ENCODE data around the gene PGRMC2. TPM values are rescaled to one million over a fixed set of nuclear protein-coding genes. Genes with fewer than 3 reads are reported as not detected.

PGRMC2 gene
- total and polyA plus RNA-seq, 2 of the 4 experiments (the other 2 are of a cell fraction), result 13.4 to 40.7 TPM

DNA sequence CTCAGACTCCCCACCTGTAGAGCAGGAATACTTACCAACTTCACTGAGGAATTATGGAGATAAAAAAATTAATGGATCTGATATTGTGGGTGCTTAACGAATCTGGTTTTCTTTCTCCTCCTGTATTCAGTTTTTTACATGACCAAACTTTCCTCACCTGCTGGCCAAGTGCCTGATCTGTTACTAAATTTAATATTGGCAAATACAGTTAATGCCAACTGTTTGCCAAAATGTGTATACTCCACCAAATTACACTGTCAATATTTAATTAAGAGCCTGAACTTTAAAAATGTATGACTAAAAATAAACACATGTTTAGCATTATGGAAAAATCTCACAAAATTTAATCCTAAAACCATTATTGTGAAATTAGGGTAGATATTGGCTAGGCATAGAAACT is 3.3 kb downstream of the PGRMC2 start:
- POLR2A ChIA-PET (ENCODE audit: unreplicated experiment), result no interaction called here
- peaks cover 6% of the 10 kb centered on the region for H3K4me1 ChIP-seq (ENCODE audit: control insufficient read depth, insufficient read depth, low read length)
- no peak overlapping the region for H2AK5ac ChIP-seq (ENCODE audit: low read depth, low read length)
- DNase-seq (no peak), ATAC-seq (ENCODE audit: low read depth) (no peak)
- peak overlapping the region; percentile 95 for H3K4me2 ChIP-seq (ENCODE audit: low read depth, low read length)
- no peaks in the 10 kb centered on the region for H3K27me3 ChIP-seq (ENCODE audit: control insufficient read depth, insufficient read depth, low read length)
- peaks cover 3% of the 10 kb centered on the region; the same call in 1 of the 2 replicates for H3K9me1 ChIP-seq (ENCODE audit: insufficient read depth, low read length)
- no peak for TF ChIP-seq POLR2A (IDR thresholded peaks at IDR 0.05; ENCODE audit: low read depth, low read length)
- no peak for TF ChIP-seq MXI1 (IDR thresholded peaks at IDR 0.05; ENCODE audit: borderline replicate concordance, low read depth, low read length)
- TF ChIP-seq CHD1 (IDR thresholded peaks at IDR 0.05; ENCODE audit: low read depth, low read length), result no peak
- TF ChIP-seq USF2 (IDR thresholded peaks at IDR 0.05; ENCODE audit: low read depth, low read length), result no peak
- TF ChIP-seq SMC3 (IDR thresholded peaks at IDR 0.05; ENCODE audit: low read depth, low read length), result no peak
- no peak for TF ChIP-seq ELK1 (IDR thresholded peaks at IDR 0.05; ENCODE audit: borderline replicate concordance, low read depth, low read length)
- no peak for TF ChIP-seq RFX5 (IDR thresholded peaks at IDR 0.05; ENCODE audit: low read depth, low read length)
- TF ChIP-seq, protein P1, sequence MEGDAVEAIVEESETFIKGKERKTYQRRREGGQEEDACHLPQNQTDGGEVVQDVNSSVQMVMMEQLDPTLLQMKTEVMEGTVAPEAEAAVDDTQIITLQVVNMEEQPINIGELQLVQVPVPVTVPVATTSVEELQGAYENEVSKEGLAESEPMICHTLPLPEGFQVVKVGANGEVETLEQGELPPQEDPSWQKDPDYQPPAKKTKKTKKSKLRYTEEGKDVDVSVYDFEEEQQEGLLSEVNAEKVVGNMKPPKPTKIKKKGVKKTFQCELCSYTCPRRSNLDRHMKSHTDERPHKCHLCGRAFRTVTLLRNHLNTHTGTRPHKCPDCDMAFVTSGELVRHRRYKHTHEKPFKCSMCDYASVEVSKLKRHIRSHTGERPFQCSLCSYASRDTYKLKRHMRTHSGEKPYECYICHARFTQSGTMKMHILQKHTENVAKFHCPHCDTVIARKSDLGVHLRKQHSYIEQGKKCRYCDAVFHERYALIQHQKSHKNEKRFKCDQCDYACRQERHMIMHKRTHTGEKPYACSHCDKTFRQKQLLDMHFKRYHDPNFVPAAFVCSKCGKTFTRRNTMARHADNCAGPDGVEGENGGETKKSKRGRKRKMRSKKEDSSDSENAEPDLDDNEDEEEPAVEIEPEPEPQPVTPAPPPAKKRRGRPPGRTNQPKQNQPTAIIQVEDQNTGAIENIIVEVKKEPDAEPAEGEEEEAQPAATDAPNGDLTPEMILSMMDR (conservative IDR thresholded peaks at IDR 0.05; ENCODE audit: low read depth, low read length), result no peak
- no peak for TF ChIP-seq MAFK (IDR thresholded peaks at IDR 0.05; ENCODE audit: low read depth, low read length)
- TF ChIP-seq CEBPB (IDR thresholded peaks at IDR 0.05; ENCODE audit: low read depth, low read length), result no peak
- TF ChIP-seq BHLHE40 (IDR thresholded peaks at IDR 0.05; ENCODE audit: low read depth, low read length), result no peak
- no peak overlapping the region for H2AK9ac ChIP-seq (replicated peaks; ENCODE audit: low read depth, low read length, poor library complexity)
- H3K36me3 ChIP-seq (ENCODE audit: control insufficient read depth, insufficient read depth, low read length), result peaks cover 6% of the 10 kb centered on the region
- dilution Hi-C loops (cut with HindIII; ENCODE audit: low sequenced_read_pairs, unreplicated experiment), result no loop called here
- H4K5ac ChIP-seq (ENCODE audit: low read depth, low read length), result no peak overlapping the region
- in situ Hi-C loops (cut with MboI; ENCODE audit: low sequenced_read_pairs), result loop anchor here (10.0 kb wide), 1 partner anchor 580 kb away; no protein-coding TSS in a partner anchor
- H3K79me1 ChIP-seq (ENCODE audit: low read depth in 1 of 2, low read length in 2 of 2), result peaks cover 15 to 23% of the 10 kb centered on the region in 2 experiments
- peak overlapping the region; percentile 25 for H2BK5ac ChIP-seq (ENCODE audit: low read depth, low read length, poor library complexity, severe bottlenecking)
- H4K8ac ChIP-seq (ENCODE audit: low read depth in 2 of 2, low read length in 2 of 2), result no peak overlapping the region
- H3K23ac ChIP-seq (ENCODE audit: low read depth, low read length), result peak overlapping the region; percentile 3; the same call in 1 of the 2 replicates
- H3K18ac ChIP-seq (ENCODE audit: low read depth, low read length), result no peak overlapping the region
- no CpG with 5 or more reads among the region's 1 CpG for WGBS, 2 experiments (ENCODE audit: extremely low coverage in 2 of 2, insufficient read length in 1 of 2)
- H4K20me1 ChIP-seq (ENCODE audit: insufficient read depth, low read length), result peaks cover 12% of the 10 kb centered on the region; the same call in 1 of the 2 replicates
- intact Hi-C loops (cut with micrococcal nuclease), result loop anchor here (10.0 kb wide), 1 partner anchor 220 kb away; the partner anchor contains the start of gene LARP1B
- no peak overlapping the region for H3K9ac ChIP-seq (ENCODE audit: low read depth, low read length)
- H4K91ac ChIP-seq (ENCODE audit: insufficient read depth, low read depth, low read length), result no peak overlapping the region
- no peak overlapping the region for H3K4ac ChIP-seq (ENCODE audit: low read depth, low read length)
- no peak overlapping the region for H2BK120ac ChIP-seq (ENCODE audit: low read depth, low read length)
- 0 out of 2 replicates have a peak overlapping the region, but pooled peaks have one; percentile 98 for H3K4me3 ChIP-seq (ENCODE audit: insufficient read depth, low read depth, low read length)
- no peak overlapping the region for H3K27ac ChIP-seq (ENCODE audit: insufficient read depth, low read length)
- no peak overlapping the region for H2BK15ac ChIP-seq (ENCODE audit: low read depth, low read length)
- no TSS peak for BruUV-seq (replicated peaks)
- CTCF ChIA-PET, result no interaction called here
- H3K14ac ChIP-seq (replicated peaks; ENCODE audit: low read depth, low read length), result no peak overlapping the region
- H3K56ac ChIP-seq (ENCODE audit: extremely low read depth, insufficient read depth, low read length), result no peak overlapping the region
- H2AFZ ChIP-seq (replicated peaks; ENCODE audit: low read length, poor library complexity), result no peak overlapping the region
- H2BK20ac ChIP-seq (ENCODE audit: low read depth, low read length), result no peak overlapping the region
- no peaks in the 10 kb centered on the region for H3K9me3 ChIP-seq (ENCODE audit: control insufficient read depth, insufficient read depth, low read length)

All from IMR-90 (cell line).